ENCODE data around the gene DNMBP. TPM values are rescaled to one million over a fixed set of nuclear protein-coding genes. Genes with fewer than 3 reads are reported as not detected.
A peak's percentile ranks its signal among the peaks of the same experiment; 100 is the strongest.

The DNMBP gene
- total RNA-seq, 4 donors from 2014 or later, result 21.6 to 28.8 (median 24.6) TPM

GRCh38 chr10:99894613-99895012 is 115.1 kb downstream of the DNMBP start:
- Histone ChIP-seq H3K9me3 (no peaks in the 10 kb centered on the region), H3K27ac (no peak overlapping the region), H3K36me3 (peaks cover 0 to 75% (median 14%) of the 10 kb centered on the region in 3 donors), H3K4me3 (no peak overlapping the region), H3K4me1 (no peaks in the 10 kb centered on the region), H3K27me3 (no peaks in the 10 kb centered on the region)
- TF ChIP-seq CTCF (IDR thresholded peaks at IDR 0.05), result no peak
- no peak for TF ChIP-seq POLR2A (IDR thresholded peaks at IDR 0.05)
- TF ChIP-seq EP300 (IDR thresholded peaks at IDR 0.05), result no peak
- no peak for DNase-seq (ENCODE audit: low spot score in 2 of 2)
- WGBS, 2 donors, result 91 to 94% methylated on average over 4 of the region's 4 CpGs

- 59 to 66% methylated on average over 4 of the region's 4 CpGs for WGBS, 2 donors
Observed at GRCh38 chr10:99888622-99889021, 121.1 kb downstream of the DNMBP start.

GRCh38 chr10:99883523-99883922 is 126.2 kb downstream of the DNMBP start:
- H3K4me1 ChIP-seq, result no peaks in the 10 kb centered on the region
- 49 to 55% methylated on average over 2 of the region's 2 CpGs for WGBS, 2 donors
- no peak overlapping the region for H3K4me3 ChIP-seq
- peaks cover 0 to 99% (median 18%) of the 10 kb centered on the region in 3 donors for H3K36me3 ChIP-seq
- no peak for TF ChIP-seq CTCF (IDR thresholded peaks at IDR 0.05)
- no peaks in the 10 kb centered on the region for H3K27me3 ChIP-seq
- no peak for DNase-seq (ENCODE audit: low spot score in 2 of 2)
- H3K9me3 ChIP-seq, result no peaks in the 10 kb centered on the region
- no peak overlapping the region for H3K27ac ChIP-seq

More at GRCh38 chr10:99888622-99889021, 121.1 kb downstream of the DNMBP start:
- no peaks in the 10 kb centered on the region for H3K4me1 ChIP-seq
- H3K36me3 ChIP-seq, result peaks cover 0 to 71% (median 8%) of the 10 kb centered on the region in 3 donors
- H3K4me3 ChIP-seq, result no peak overlapping the region
- H3K27ac ChIP-seq, result peak overlapping the region in 1 of 4 donors; percentile 16
- TF ChIP-seq POLR2A (IDR thresholded peaks at IDR 0.05), result no peak
- no peak for TF ChIP-seq EP300 (IDR thresholded peaks at IDR 0.05)
- no peak for TF ChIP-seq CTCF (IDR thresholded peaks at IDR 0.05)
- H3K27me3 ChIP-seq, result no peaks in the 10 kb centered on the region
- DNase-seq (ENCODE audit: low spot score in 2 of 2), result no peak
- no peaks in the 10 kb centered on the region for H3K9me3 ChIP-seq

- Histone ChIP-seq H3K4me3 (no peak overlapping the region), H3K27me3 (no peaks in the 10 kb centered on the region), H3K4me1 (no peaks in the 10 kb centered on the region), H3K27ac (no peak overlapping the region), H3K9me3 (no peaks in the 10 kb centered on the region), H3K36me3 (peaks cover 0 to 99% (median 24%) of the 10 kb centered on the region in 3 donors)
- TF ChIP-seq CTCF (IDR thresholded peaks at IDR 0.05) (no peak), POLR2A (IDR thresholded peaks at IDR 0.05) (no peak), EP300 (IDR thresholded peaks at IDR 0.05) (no peak)
- DNase-seq (ENCODE audit: low spot score in 2 of 2), result no peak
- 90 to 94% methylated on average over 5 of the region's 5 CpGs for WGBS, 2 donors
Observed at GRCh38 chr10:99881371-99881770, 128.4 kb downstream of the DNMBP start.

- WGBS, 2 donors, result 70 to 77% methylated on average over 18 to 19 of the region's 19 CpGs
Observed at GRCh38 chr10:99880080-99880835, 129.5 kb downstream of the DNMBP start.

More at GRCh38 chr10:99880080-99880835, 129.5 kb downstream of the DNMBP start:
- no peak for DNase-seq (ENCODE audit: low spot score in 2 of 2)
- Histone ChIP-seq H3K4me3 (no peak overlapping the region), H3K9me3 (no peaks in the 10 kb centered on the region), H3K36me3 (peaks cover 0 to 99% (median 21%) of the 10 kb centered on the region in 3 donors), H3K27ac (no peak overlapping the region), H3K27me3 (no peaks in the 10 kb centered on the region), H3K4me1 (no peaks in the 10 kb centered on the region)
- no peak for TF ChIP-seq POLR2A (IDR thresholded peaks at IDR 0.05)
- no peak for TF ChIP-seq EP300 (IDR thresholded peaks at IDR 0.05)

Measured in tibial nerve (tissue), 4 donors.